ENCODE measurements around the gene C22orf23. TPM values are rescaled to one million over a fixed set of nuclear protein-coding genes. Genes with fewer than 3 reads are reported as not detected.
"Not testable (repeated sequence)": the region's sequence is repeated elsewhere in the genome, so short reads cannot be mapped to it uniquely, and the experiment has no call there.

Gene C22orf23
- total RNA-seq, 2 experiments from 2014 or later = 0.27 TPM; not detected in 1

- ChIA-PET CTCF (interaction anchor here (0.6 to 1.3 kb wide), 8 partner anchors 11 to 149 kb away, joined by 3 to 7 read pairs (median 3); partner anchors contain the start of genes C22orf23, GALR3 and POLR2F), POLR2A (no interaction called here)
Measured at GRCh38 chr22:37965940-37966664, 12.7 kb upstream of the C22orf23 start.

DNA sequence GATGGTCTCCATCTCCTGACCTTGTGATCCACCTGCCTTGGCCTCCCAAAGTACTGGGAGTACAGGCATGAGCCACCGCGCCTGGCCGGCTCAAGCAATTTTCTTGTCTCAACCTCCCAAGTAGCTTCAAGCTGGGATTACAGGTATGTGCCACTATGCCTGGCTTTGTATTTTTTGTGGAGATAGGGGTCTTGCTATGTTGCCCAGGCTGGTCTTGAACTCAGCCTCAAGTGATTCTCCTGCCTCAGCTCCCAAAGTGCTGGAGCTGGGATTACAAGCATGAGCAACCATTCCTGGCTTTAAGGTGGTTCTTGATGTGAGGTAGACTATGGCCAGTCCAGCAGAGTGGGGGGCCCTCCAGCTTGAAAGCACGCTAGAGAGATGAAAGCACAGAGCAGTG is 7.7 kb upstream of the C22orf23 start:
- POLR2A ChIA-PET = no interaction called here
- CTCF ChIA-PET = no interaction called here

DNA sequence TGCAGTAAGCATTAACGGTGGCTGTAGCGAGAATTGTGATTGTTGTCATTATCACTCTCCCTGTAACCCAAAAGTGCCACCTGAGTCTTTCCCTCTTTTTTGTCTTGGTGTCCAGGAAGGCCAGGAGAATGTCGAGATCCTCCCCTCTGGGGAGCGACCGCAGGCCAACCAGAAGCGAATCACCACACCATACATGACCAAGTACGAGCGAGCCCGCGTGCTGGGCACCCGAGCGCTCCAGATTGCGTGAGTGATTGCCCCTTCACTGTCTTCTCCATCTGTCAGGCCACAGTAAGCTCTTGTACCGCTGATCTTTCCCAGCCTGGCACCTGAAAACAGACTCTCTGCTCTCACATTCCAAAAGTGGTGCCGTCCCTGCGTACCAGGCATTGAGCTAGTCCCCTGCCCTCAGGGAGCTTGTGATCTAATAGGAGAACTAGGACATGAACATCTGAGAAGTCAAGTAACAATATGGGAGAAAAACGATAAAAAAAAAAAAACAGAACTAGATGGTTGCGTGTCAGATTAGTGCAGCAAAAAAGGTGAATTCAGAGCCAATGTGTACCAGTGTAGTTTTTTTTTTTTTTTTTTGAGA is 5.9 kb upstream of the C22orf23 start:
- CTCF ChIA-PET = interaction anchor here (0.5 kb wide), 1 partner anchor 276 kb away, joined by 4 read pairs; no protein-coding TSS in a partner anchor
- POLR2A ChIA-PET = no interaction called here

- ChIA-PET POLR2A (no interaction called here), CTCF (no interaction called here)
Measured at GRCh38 chr22:37957232-37957631, 3.8 kb upstream of the C22orf23 start.

- CTCF ChIA-PET = interaction anchor here (1.7 kb wide), 1 partner anchor 10 kb away, joined by 5 read pairs; no protein-coding TSS in a partner anchor
- POLR2A ChIA-PET = not testable (repeated sequence)
Measured at GRCh38 chr22:37955825-37956397, 2.5 kb upstream of the C22orf23 start.

DNA sequence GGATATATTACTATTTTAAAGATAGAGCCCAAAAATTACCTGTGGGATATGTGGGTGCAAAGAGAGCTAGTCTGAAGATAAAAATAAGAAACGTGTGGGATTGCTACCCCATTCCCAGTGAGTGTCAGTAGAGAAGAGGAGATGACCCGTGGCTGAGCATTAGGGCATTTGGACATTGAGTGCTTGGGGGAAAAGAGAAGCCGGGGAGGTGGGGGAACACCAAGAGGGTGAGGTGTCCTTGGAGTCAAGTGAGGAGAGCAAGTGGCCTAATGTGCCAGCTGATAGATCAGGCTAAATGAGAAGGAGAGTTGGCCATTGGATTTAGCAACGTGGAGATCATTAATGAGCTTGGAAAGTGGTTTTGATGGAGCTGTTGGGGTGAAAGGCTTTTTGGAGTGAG is 1.3 kb upstream of the C22orf23 start:
- ChIA-PET POLR2A (interaction anchor here (0.7 kb wide), 2 partner anchors 363 to 378 kb away, joined by 4 to 7 read pairs; no protein-coding TSS in a partner anchor), CTCF (interaction anchor here (0.7 to 1.7 kb wide), 3 partner anchors 11 to 375 kb away, joined by 3 to 5 read pairs (median 4); no protein-coding TSS in a partner anchor)

DNA sequence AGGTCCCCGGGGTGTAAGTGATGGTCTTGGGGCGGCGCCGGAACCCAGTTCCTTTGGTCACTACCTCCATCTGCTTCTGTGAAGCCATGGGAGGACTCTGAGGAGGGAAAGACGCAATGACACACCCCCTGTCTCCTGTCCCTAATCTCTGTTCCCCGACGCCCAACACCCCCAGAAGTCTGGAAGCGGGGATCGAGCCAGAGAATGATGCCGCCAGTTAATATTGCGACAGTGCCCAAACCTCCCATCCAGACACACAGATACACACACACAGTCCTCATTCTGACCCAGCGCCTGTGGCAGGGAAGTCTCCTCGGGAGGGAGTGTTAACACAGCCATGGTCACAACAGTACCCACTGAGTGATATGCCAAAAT is 352 bp downstream of the C22orf23 start:
- POLR2A ChIA-PET = interaction anchor here (0.8 to 1.0 kb wide), 2 partner anchors 109 to 276 kb away, joined by 3 to 5 read pairs; partner anchors contain the start of gene ANKRD54

DNA sequence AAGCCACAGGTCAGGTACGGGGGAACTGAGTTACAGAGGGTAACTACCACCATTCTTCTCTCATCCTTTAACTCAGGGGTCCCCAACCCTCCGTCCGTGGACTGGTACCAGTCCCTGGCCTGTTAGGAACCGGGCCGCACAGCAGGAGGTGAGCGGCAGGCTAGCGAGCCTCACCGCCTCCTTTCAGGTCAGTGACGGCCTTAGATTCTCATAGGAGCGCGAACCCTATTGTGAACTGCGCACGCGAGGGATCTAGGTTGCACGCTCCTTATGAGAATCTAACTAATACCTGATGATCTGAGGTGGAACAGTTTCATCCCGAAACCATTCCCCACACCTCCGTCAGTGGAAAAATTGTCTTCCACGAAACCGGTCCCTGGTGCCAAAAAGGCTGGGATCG is 772 bp downstream of the C22orf23 start:
- CTCF ChIA-PET, POLR2A ChIA-PET: not testable (repeated sequence)

More for the DNA sequence above, 352 bp downstream of the C22orf23 start:
- CTCF ChIA-PET = interaction anchor here (0.9 kb wide), 1 partner anchor 12 kb away, joined by 4 read pairs; no protein-coding TSS in a partner anchor

GRCh38 chr22:37951305-37951704 is 2.1 kb downstream of the C22orf23 start:
- CTCF ChIA-PET = interaction anchor here (0.6 to 0.7 kb wide), 2 partner anchors 19 to 47 kb away, joined by 3 read pairs; no protein-coding TSS in a partner anchor

DNA sequence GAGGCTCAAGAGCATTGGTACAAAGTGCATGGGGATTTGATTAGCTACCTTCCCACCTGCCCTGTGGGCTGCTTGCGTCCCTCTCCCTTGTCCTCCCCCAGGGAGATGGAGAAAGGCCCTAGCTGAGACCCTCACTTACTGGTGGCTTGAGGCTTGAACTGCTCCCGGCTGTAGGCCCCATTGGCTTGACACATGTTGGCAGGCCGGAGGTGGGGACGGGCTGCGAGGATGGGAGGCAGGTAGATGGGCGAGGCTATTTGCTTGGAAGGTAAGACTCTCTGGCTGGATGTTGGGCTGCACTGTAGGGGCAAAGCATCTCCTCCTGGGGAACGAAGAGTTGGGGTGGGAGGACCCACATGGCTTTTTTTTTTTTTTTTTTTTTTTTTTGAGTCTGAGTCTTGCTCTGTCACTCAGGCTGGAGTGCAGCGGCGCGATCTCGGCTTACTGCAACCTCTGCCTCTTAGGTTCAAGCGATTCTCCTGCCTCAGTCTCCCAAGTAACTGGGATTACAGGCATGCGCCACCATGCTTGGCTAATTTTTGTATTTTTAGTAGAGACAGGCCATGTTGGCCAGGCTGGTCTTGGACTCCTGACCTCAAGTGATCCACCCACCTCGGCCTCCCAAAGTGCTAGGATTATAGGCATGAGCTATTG is 6.1 kb downstream of the C22orf23 start:
- CTCF ChIA-PET = interaction anchor here (0.7 kb wide), 1 partner anchor 114 kb away, joined by 3 read pairs; no protein-coding TSS in a partner anchor
- POLR2A ChIA-PET = not testable (repeated sequence)

More at GRCh38 chr22:37951305-37951704, 2.1 kb downstream of the C22orf23 start:
- POLR2A ChIA-PET = interaction anchor here (0.6 kb wide), 1 partner anchor 133 kb away, joined by 6 read pairs; no protein-coding TSS in a partner anchor

DNA sequence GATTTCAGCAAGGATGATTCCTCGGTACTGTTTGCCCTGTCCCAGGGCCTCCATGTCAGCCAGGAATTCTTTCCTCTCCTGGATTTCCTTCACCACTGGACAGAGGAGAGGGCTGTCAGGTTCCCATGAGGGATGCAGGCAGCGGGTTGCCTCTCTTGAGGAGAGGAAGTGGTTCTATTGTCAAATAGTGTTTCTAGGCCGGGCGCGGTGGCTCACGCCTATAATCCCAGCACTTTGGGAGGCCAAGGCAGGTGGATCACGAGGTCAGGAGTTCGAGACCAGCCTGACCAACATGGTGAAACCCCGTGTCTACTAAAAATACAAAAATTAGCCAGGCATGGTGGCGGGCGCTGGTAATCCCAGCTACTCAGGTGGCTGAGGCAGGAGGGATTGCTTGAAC is 9.0 kb downstream of the C22orf23 start:
- CTCF ChIA-PET = not testable (repeated sequence)

GRCh38 chr22:37943825-37944198 is 9.6 kb downstream of the C22orf23 start:
- ChIA-PET CTCF (no interaction called here), POLR2A (no interaction called here)

More for the DNA sequence above, 9.0 kb downstream of the C22orf23 start:
- POLR2A ChIA-PET = not testable (repeated sequence)

DNA sequence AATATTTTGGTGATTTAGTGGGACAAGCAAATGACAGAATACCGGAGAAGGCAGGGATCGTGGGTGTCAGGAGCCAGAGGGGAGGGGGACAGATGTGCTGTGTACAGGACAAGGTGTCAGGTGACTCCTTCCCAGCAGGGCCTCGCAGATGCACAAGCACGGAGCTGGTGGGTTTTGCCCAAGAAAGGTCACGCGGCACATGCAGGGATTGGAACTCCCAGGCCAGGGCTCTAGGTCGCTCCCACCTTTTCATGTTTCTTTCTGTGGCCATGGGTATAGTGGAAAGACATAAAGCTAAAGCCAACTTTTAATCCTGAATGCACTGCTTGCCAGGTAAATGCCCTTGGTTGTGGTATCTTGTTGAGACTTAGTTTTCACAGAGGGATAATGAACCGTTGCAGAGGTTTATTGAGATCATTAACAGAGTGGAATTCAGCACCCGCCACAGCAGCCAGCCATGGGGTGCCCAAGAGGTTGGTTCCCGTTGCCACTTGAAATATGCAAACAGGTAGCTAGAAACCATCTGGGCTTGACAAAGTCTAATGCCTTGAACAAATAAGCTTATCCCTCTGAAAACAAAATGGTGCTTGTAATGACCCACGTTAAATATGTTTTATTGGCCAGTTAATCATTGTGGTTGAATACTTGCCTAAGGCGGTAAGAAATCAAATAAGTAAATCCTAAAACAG is 10.1 kb downstream of the C22orf23 start:
- POLR2A ChIA-PET = no interaction called here
- CTCF ChIA-PET = no interaction called here

- CTCF ChIA-PET = no interaction called here
- POLR2A ChIA-PET = no interaction called here
Measured at GRCh38 chr22:37942133-37942532, 11.3 kb downstream of the C22orf23 start.

DNA sequence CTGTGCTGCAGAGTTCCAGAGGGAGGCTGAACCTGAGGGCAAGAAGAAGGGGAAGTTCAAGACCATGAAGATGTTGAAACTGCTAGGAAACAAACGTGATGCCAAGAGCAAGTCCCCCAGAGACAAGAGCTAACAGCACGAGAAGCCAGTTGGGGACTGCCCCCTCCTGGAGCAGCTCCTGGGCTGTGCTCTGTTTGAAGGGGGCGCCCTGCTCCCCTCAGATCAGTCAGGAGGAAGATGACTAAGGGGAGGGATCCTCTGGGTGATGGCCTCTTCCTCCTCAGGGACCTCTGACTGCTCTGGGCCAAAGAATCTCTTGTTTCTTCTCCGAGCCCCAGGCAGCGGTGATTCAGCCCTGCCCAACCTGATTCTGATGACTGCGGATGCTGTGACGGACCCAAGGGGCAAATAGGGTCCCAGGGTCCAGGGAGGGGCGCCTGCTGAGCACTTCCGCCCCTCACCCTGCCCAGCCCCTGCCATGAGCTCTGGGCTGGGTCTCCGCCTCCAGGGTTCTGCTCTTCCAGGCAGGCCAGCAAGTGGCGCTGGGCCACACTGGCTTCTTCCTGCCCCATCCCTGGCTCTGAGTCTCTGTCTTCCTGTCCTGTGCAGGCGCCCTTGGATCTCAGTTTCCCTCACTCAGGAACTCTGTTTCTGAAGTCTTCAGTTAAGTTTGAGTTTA is 12.6 kb downstream of the C22orf23 start:
- CTCF ChIA-PET = no interaction called here
- POLR2A ChIA-PET = no interaction called here

DNA sequence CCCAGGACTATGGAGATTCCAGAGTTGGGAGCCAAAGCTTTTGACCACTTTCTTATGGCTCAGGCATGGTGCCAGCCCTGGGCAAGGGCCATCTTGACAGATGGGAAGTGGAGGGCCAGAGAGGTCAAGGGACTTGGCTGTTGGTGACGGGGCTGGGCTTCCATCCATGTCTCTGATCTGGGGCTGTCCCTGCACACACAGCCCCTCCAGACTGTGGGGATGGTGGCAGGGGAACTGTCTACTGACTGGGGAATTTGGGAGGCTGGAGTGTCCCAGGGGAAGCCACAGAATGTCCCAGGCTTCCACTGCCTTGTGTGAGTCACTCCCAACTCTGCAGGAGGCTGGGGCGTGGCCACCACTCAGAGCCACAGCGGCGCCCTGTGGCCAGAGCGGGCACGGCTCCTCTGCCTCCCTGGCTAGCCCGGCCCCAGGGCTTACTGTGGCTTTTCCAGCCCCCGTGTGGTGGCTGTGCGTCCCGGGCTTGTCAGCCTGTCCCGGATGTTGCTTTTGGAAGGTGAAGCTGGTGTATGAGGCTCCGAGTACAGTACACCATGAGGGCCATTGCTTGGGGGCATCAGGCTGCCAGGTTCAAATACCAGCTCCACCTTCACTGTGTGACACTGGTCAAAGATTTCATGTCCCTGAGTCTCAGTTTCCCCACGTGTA is 19.6 kb downstream of the C22orf23 start:
- CTCF ChIA-PET = interaction anchor here (0.7 to 1.5 kb wide), 8 partner anchors 9 to 117 kb away, joined by 3 to 8 read pairs (median 3); partner anchors contain the start of gene MICALL1
- POLR2A ChIA-PET = no interaction called here

GRCh38 chr22:37932821-37933578 is 20.4 kb downstream of the C22orf23 start:
- POLR2A ChIA-PET = no interaction called here

More at GRCh38 chr22:37932821-37933578, 20.4 kb downstream of the C22orf23 start:
- CTCF ChIA-PET = interaction anchor here (0.6 to 1.5 kb wide), 5 partner anchors 8 to 379 kb away, joined by 3 to 5 read pairs (median 3); no protein-coding TSS in a partner anchor
